ENCODE data around the gene CPHXL.

DNA sequence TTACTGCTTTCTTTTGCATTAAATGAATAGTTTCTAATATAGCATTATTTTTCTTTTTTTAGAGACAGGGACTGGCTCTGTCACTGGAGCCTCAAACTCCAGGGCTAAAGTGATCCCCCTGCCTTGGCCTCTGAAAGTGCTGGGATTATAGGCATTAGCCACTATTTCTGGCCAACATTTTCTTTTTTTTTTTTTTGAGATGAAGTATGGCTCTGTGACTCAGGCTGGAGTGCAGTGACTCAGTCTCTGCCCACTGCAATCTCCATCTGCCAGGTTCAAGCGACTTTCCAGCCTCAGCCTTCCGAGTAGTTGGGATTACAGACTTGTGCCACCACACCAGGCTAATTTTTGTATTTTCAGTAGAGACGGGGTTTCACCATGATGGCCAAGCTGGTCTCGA is 23.0 kb downstream of the CPHXL start:
- TF ChIP-seq, protein P1, sequence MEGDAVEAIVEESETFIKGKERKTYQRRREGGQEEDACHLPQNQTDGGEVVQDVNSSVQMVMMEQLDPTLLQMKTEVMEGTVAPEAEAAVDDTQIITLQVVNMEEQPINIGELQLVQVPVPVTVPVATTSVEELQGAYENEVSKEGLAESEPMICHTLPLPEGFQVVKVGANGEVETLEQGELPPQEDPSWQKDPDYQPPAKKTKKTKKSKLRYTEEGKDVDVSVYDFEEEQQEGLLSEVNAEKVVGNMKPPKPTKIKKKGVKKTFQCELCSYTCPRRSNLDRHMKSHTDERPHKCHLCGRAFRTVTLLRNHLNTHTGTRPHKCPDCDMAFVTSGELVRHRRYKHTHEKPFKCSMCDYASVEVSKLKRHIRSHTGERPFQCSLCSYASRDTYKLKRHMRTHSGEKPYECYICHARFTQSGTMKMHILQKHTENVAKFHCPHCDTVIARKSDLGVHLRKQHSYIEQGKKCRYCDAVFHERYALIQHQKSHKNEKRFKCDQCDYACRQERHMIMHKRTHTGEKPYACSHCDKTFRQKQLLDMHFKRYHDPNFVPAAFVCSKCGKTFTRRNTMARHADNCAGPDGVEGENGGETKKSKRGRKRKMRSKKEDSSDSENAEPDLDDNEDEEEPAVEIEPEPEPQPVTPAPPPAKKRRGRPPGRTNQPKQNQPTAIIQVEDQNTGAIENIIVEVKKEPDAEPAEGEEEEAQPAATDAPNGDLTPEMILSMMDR (IDR thresholded peaks at IDR 0.05), result no peak
- TF ChIP-seq POLR2A (IDR thresholded peaks at IDR 0.05; ENCODE audit: low read depth), result no peak
